HepG2 (cell line): ENCODE results near the gene SPG7. TPM values are rescaled to one million over a fixed set of nuclear protein-coding genes. Genes with fewer than 3 reads are reported as not detected.
A peak's percentile ranks its signal among the peaks of the same experiment; 100 is the strongest.

Source experiments
- ATAC-seq: fragments of 200-7000 bp; cut with Tn5 transposase; 3 replicates; pipeline ENCODE4 v1.9.1; 2020; ENCODE audit warnings: mild to moderate bottlenecking, moderate library complexity
- BruUV-seq: library from RNA; stranded (reverse); fragments of 400-500 nt; replicated peaks from 2 replicates; lab custom pipeline; 2021; lab: Mats Ljungman, UMichigan
- CTCF ChIA-PET: fragments of 300-600 bp; formaldehyde crosslinking; extraction: SDS; loops from one replicate; lab custom pipeline; 2021; ENCODE audit warnings: low total read pairs, inconsistent platforms, low intra/inter-chr PET ratio; lab: Yijun Ruan, JAX
- POLR2A ChIA-PET: fragments of 350-600 bp; sonication (Branson Sonifier 250); formaldehyde crosslinking; loops from one replicate; lab custom pipeline; 2020; ENCODE audit warnings: antibody characterized with exemption, inconsistent platforms; lab: Yijun Ruan, JAX
- DNase-seq: peaks from one replicate; pipeline ENCODE4 v3.0.0-alpha.2; 2015; ENCODE audit warnings: low spot score
- FAIRE-seq: peaks from 3 replicates; lab custom pipeline; 2011; peaks lifted over from hg19 to GRCh38; lab: Jason Lieb, UNC
- H2AFZ ChIP-seq: one replicate; pipeline ENCODE4 v1.6.1; 2011; ENCODE audit warnings: low read length, inconsistent platforms
- H3K27ac ChIP-seq: fragments of 300-600 bp; 3 replicates; pipeline ENCODE4 v1.8.0; 2011; ENCODE audit warnings: mixed run types, mild to moderate bottlenecking, mixed read lengths, low read length, inconsistent platforms; ENCODE audit not compliant: insufficient read depth; ENCODE audit errors: extremely low read length
- H3K27me3 ChIP-seq, 2 experiments: fragments of 200-600 bp in 1 of 2; 2 replicates in 1 of 2; 3 replicates in 1 of 2; pipeline versions ENCODE4 v1.6.0 to v1.8.0; 2011; ENCODE audit warnings: low read length in 2 of 2, mild to moderate bottlenecking in 2 of 2, moderate library complexity in 2 of 2, inconsistent platforms in 1 of 2; ENCODE audit not compliant: insufficient read depth in 2 of 2, control insufficient read depth in 1 of 2
- H3K36me3 ChIP-seq, 2 experiments: fragments of 200-600 bp in 1 of 2; replicated peaks in 1 of 2; 2 replicates in 1 of 2; 3 replicates in 1 of 2; pipeline versions ENCODE4 v1.5.1 to v1.8.0; 2011; ENCODE audit warnings: low read length in 2 of 2, inconsistent platforms in 1 of 2; ENCODE audit not compliant: insufficient read depth in 2 of 2, control insufficient read depth in 1 of 2
- H3K4me1 ChIP-seq: 2 replicates; pipeline ENCODE4 v1.5.1; 2012; ENCODE audit warnings: low read length, inconsistent platforms; ENCODE audit not compliant: insufficient read depth
- H3K4me2 ChIP-seq: 2 replicates; pipeline ENCODE4 v1.6.0; 2011; ENCODE audit warnings: low read depth, low read length, inconsistent platforms
- H3K4me3 ChIP-seq, 3 experiments: fragments of 200-600 bp in 1 of 3; sonication (generic), shearing (Covaris generic) in 1 of 3; replicated peaks in 1 of 3; 2 replicates each; pipeline ENCODE4 v1.5.1; 2011 to 2016; ENCODE audit warnings: low read length in 3 of 3, inconsistent platforms in 2 of 3, low read depth in 2 of 3, mild to moderate bottlenecking in 2 of 3, control low read depth in 1 of 3, mixed read lengths in 1 of 3; ENCODE audit not compliant: insufficient read depth in 1 of 3
- H3K79me2 ChIP-seq: one replicate; pipeline ENCODE4 v1.6.1; 2011; ENCODE audit warnings: low read length, inconsistent platforms; ENCODE audit not compliant: insufficient read depth
- H3K9ac ChIP-seq: 2 replicates; pipeline ENCODE4 v1.6.0; 2011; ENCODE audit warnings: mild to moderate bottlenecking, low read depth, low read length, inconsistent platforms; ENCODE audit not compliant: insufficient read depth
- H3K9me3 ChIP-seq: 2 replicates; pipeline ENCODE4 v1.5.1; 2012; ENCODE audit warnings: mild to moderate bottlenecking, low read length
- H4K20me1 ChIP-seq: 2 replicates; pipeline ENCODE4 v1.6.0; 2011; ENCODE audit warnings: inconsistent platforms, mild to moderate bottlenecking, low read length, moderate library complexity; ENCODE audit not compliant: insufficient read depth
- CBFB ChIP-seq: sonication (generic); formaldehyde crosslinking; IDR thresholded peaks from 2 replicates; pipeline ENCODE4 v1.4.0; 2020; ENCODE audit warnings: missing genetic modification reagents
- GATAD2A ChIP-seq: IDR thresholded peaks from 2 replicates; pipeline ENCODE4 v1.6.1; 2016
- GTF2F1 ChIP-seq: fragments of 150-350 bp; IDR thresholded peaks from 2 replicates; pipeline ENCODE4 v1.6.1; 2014; ENCODE audit warnings: low read length
- HNRNPL ChIP-seq: fragments of 200-400 bp; formaldehyde crosslinking; IDR thresholded peaks from 2 replicates; pipeline ENCODE4 v1.6.1; 2017; ENCODE audit warnings: mild to moderate bottlenecking, low read depth, low read length
- KDM2A ChIP-seq: sonication (generic); formaldehyde crosslinking; IDR thresholded peaks from 2 replicates; pipeline ENCODE4 v1.4.0; 2020; ENCODE audit warnings: low read depth, missing genetic modification reagents, borderline replicate concordance
- MYC ChIP-seq: sonication (generic); formaldehyde crosslinking; IDR thresholded peaks from 2 replicates; pipeline ENCODE4 v1.9.0; 2021; ENCODE audit warnings: missing genetic modification reagents, borderline replicate concordance
- RBFOX2 ChIP-seq: fragments of 200-400 bp; formaldehyde crosslinking; IDR thresholded peaks from 2 replicates; pipeline ENCODE4 v1.6.1; 2017; ENCODE audit warnings: low read depth, mild to moderate bottlenecking, low read length
- RFXAP ChIP-seq: sonication (generic); formaldehyde crosslinking; IDR thresholded peaks from 2 replicates; pipeline ENCODE4 v1.4.0; 2020; ENCODE audit warnings: missing genetic modification reagents, borderline replicate concordance
- SAP130 ChIP-seq: IDR thresholded peaks from 2 replicates; pipeline ENCODE4 v1.6.1; 2016; ENCODE audit warnings: low read depth
- TARDBP ChIP-seq: sonication (generic); formaldehyde crosslinking; IDR thresholded peaks from 2 replicates; pipeline ENCODE4 v1.8.0; 2022; ENCODE audit warnings: mild to moderate bottlenecking, missing genetic modification reagents
- TEAD3 ChIP-seq: optimal IDR thresholded peaks from 2 replicates; pipeline ENCODE3; 2016; ENCODE audit warnings: borderline replicate concordance
- ZNF691 ChIP-seq: sonication (generic); formaldehyde crosslinking; IDR thresholded peaks from 2 replicates; pipeline ENCODE4 v1.4.0; 2020; ENCODE audit warnings: missing genetic modification reagents, low read depth, mild to moderate bottlenecking, borderline replicate concordance
- ZNF788 ChIP-seq: sonication (generic); formaldehyde crosslinking; IDR thresholded peaks from 2 replicates; pipeline ENCODE4 v1.5.0; 2020; ENCODE audit warnings: mild to moderate bottlenecking, missing genetic modification reagents, borderline replicate concordance
- WGBS: methylation state at CpG from one replicate; pipeline ENCODE4 v1.1.6; 2017; ENCODE audit warnings: low lambda C conversion rate; 5-methylcytosine and 5-hydroxymethylcytosine counted together
- in situ Hi-C: cut with HindIII; loops from 2 replicates; pipeline ENCODE4 v1.10.0; 2017; ENCODE audit warnings: low pct_unique_long_range_greater_than_20kb; ENCODE audit not compliant: extremely low pct_ligation_motif_present
- intact Hi-C: fragments of 100-400 bp; cut with micrococcal nuclease; formaldehyde crosslinking; loops from one replicate; pipeline ENCODE4 v1.10.0; 2022; ENCODE audit not compliant: unreplicated experiment
- polyA plus RNA-seq, 8 experiments: library from polyadenylated mRNA; depleted of rRNA in 3 of 8; stranded (reverse) in 7 of 8; unstranded in 1 of 8; fragments of >200 nt; fragmentation: Illumina TruSeq in 4 of 8; extraction: Trizol in 4 of 8; gene quantifications; 2 replicates each; pipeline versions ENCODE4 v1.2.1 to v1.2.3, GENCODE V29; 2011 to 2016; ENCODE audit warnings: low read depth in 4 of 8, missing spikeins in 1 of 8, mixed read lengths in 1 of 8; ENCODE audit not compliant: insufficient read depth in 1 of 8
- total RNA-seq, 5 experiments: library from RNA; depleted of rRNA; stranded (reverse); fragments of >200 nt; fragmentation: Illumina TruSeq; extraction: Trizol; gene quantifications; 2 replicates each; pipeline ENCODE4 v1.2.3, GENCODE V29; 2016; ENCODE audit warnings: low read depth in 1 of 5
- TF ChIP-seq, protein P1 (sequence below): sonication (generic); formaldehyde crosslinking; IDR thresholded peaks from 2 replicates; pipeline ENCODE4 v1.5.1; 2020; ENCODE audit warnings: mild to moderate bottlenecking, missing genetic modification reagents, moderate library complexity
- TF ChIP-seq, protein P2 (sequence below): sonication (generic); formaldehyde crosslinking; IDR thresholded peaks from 2 replicates; pipeline ENCODE4 v1.5.1; 2020; ENCODE audit warnings: mild to moderate bottlenecking, missing genetic modification reagents, moderate library complexity
- TF ChIP-seq, protein P3 (sequence below): sonication (generic); formaldehyde crosslinking; conservative IDR thresholded peaks from 2 replicates; pipeline ENCODE4 v1.8.0; 2022; ENCODE audit warnings: missing genetic modification reagents

The SPG7 gene
- total and polyA plus RNA-seq, 2 of the 13 experiments (the other 11 are each of a cell fraction or from before 2014, with no cell fraction given) = 66.0 to 136 TPM

- H3K9ac ChIP-seq = no peak overlapping the region
- no peak for FAIRE-seq
- no peak overlapping the region; a peak in 1 of 6 replicates for H3K4me3 ChIP-seq
- peaks cover 0 to 37% of the 10 kb centered on the region in 2 experiments; a peak in 3 of 5 replicates for H3K27me3 ChIP-seq
- H3K9me3 ChIP-seq = no peaks in the 10 kb centered on the region
- no peaks in the 10 kb centered on the region for H4K20me1 ChIP-seq
- peak overlapping the region; percentile 33; the same call in 1 of the 2 replicates for H3K4me2 ChIP-seq
- no peaks in the 10 kb centered on the region for H3K79me2 ChIP-seq
- no peaks in the 10 kb centered on the region for H3K36me3 ChIP-seq
- ATAC-seq = peak; percentile 4
- no peak for DNase-seq
- ChIA-PET CTCF (no interaction called here), POLR2A (no interaction called here)
- H2AFZ ChIP-seq = no peak overlapping the region
- H3K27ac ChIP-seq = no peak overlapping the region
- BruUV-seq = no TSS peak
- H3K4me1 ChIP-seq = peaks cover 50% of the 10 kb centered on the region
- 14% methylated on average over 7 of the region's 7 CpGs for WGBS
- intact Hi-C loops = no loop called here
- in situ Hi-C loops = no loop called here
- no peak for TF ChIP-seq TARDBP
- TF ChIP-seq, protein P1, sequence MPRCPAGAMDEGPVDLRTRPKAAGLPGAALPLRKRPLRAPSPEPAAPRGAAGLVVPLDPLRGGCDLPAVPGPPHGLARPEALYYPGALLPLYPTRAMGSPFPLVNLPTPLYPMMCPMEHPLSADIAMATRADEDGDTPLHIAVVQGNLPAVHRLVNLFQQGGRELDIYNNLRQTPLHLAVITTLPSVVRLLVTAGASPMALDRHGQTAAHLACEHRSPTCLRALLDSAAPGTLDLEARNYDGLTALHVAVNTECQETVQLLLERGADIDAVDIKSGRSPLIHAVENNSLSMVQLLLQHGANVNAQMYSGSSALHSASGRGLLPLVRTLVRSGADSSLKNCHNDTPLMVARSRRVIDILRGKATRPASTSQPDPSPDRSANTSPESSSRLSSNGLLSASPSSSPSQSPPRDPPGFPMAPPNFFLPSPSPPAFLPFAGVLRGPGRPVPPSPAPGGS (CRISPR knock-in tag) = no peak
- TF ChIP-seq MYC (CRISPR knock-in tag) = no peak; the same call in 1 of the 2 replicates
- no peak for TF ChIP-seq GTF2F1
- TF ChIP-seq RFXAP (CRISPR knock-in tag) = no peak
- TF ChIP-seq ZNF788 (CRISPR knock-in tag) = no peak
- no peak for TF ChIP-seq RBFOX2
- TF ChIP-seq SAP130 (CRISPR knock-in tag) = peak; percentile 34; the same call in 1 of the 2 replicates
- 0 out of 2 replicates have a peak, but pooled peaks have one; percentile 34 for TF ChIP-seq HNRNPL
- TF ChIP-seq, protein P2, sequence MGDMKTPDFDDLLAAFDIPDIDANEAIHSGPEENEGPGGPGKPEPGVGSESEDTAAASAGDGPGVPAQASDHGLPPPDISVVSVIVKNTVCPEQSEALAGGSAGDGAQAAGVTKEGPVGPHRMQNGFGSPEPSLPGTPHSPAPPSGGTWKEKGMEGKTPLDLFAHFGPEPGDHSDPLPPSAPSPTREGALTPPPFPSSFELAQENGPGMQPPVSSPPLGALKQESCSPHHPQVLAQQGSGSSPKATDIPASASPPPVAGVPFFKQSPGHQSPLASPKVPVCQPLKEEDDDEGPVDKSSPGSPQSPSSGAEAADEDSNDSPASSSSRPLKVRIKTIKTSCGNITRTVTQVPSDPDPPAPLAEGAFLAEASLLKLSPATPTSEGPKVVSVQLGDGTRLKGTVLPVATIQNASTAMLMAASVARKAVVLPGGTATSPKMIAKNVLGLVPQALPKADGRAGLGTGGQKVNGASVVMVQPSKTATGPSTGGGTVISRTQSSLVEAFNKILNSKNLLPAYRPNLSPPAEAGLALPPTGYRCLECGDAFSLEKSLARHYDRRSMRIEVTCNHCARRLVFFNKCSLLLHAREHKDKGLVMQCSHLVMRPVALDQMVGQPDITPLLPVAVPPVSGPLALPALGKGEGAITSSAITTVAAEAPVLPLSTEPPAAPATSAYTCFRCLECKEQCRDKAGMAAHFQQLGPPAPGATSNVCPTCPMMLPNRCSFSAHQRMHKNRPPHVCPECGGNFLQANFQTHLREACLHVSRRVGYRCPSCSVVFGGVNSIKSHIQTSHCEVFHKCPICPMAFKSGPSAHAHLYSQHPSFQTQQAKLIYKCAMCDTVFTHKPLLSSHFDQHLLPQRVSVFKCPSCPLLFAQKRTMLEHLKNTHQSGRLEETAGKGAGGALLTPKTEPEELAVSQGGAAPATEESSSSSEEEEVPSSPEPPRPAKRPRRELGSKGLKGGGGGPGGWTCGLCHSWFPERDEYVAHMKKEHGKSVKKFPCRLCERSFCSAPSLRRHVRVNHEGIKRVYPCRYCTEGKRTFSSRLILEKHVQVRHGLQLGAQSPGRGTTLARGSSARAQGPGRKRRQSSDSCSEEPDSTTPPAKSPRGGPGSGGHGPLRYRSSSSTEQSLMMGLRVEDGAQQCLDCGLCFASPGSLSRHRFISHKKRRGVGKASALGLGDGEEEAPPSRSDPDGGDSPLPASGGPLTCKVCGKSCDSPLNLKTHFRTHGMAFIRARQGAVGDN (CRISPR knock-in tag) = 0 out of 2 replicates have a peak, but pooled peaks have one; percentile 15
- TF ChIP-seq KDM2A (CRISPR knock-in tag) = peak; percentile 45
- peak; percentile 23 for TF ChIP-seq TEAD3 (CRISPR knock-in tag)
- no peak for TF ChIP-seq GATAD2A
- TF ChIP-seq, protein P3, sequence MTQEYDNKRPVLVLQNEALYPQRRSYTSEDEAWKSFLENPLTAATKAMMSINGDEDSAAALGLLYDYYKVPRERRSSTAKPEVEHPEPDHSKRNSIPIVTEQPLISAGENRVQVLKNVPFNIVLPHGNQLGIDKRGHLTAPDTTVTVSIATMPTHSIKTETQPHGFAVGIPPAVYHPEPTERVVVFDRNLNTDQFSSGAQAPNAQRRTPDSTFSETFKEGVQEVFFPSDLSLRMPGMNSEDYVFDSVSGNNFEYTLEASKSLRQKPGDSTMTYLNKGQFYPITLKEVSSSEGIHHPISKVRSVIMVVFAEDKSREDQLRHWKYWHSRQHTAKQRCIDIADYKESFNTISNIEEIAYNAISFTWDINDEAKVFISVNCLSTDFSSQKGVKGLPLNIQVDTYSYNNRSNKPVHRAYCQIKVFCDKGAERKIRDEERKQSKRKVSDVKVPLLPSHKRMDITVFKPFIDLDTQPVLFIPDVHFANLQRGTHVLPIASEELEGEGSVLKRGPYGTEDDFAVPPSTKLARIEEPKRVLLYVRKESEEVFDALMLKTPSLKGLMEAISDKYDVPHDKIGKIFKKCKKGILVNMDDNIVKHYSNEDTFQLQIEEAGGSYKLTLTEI (CRISPR knock-in tag) = no peak
- TF ChIP-seq CBFB = 0 out of 2 replicates have a peak, but pooled peaks have one; percentile 37
- 0 out of 2 replicates have a peak, but pooled peaks have one; percentile 30 for TF ChIP-seq ZNF691 (CRISPR knock-in tag)
Measured at GRCh38 chr16:89586218-89586617, 78.0 kb downstream of the SPG7 start.
